HG03196 (cell line): ENCODE data around the gene SHC1.

Source experiments
- ATAC-seq: cut with Tn5 transposase; IDR thresholded peaks from one replicate; pipeline ENCODE4 v1.9.1; 2021; ENCODE audit not compliant: unreplicated experiment

SHC1 gene

GRCh38 chr1:154970631-154971340 lies at the start of gene SHC1:
SHC1 (minus strand) TSS chr1:154970747; CDS start chr1:154970526, 221 bp downstream.
- no peak for ATAC-seq

GRCh38 chr1:155019377-155020245 lies 49.1 kb upstream of the SHC1 start:
- no peak for ATAC-seq

- no peak for ATAC-seq
Observed at GRCh38 chr1:155018617-155019348, 48.2 kb upstream of the SHC1 start.

- no peak for ATAC-seq
Observed at GRCh38 chr1:155017946-155018316, 47.4 kb upstream of the SHC1 start.

- peak; percentile 63 for ATAC-seq
Observed at GRCh38 chr1:155017041-155017945, 46.7 kb upstream of the SHC1 start.

- no peak for ATAC-seq
Observed at GRCh38 chr1:155016231-155016831, 45.8 kb upstream of the SHC1 start.

- no peak for ATAC-seq
Observed at GRCh38 chr1:155015527-155016230, 45.1 kb upstream of the SHC1 start.

GRCh38 chr1:155014709-155015508 lies 44.4 kb upstream of the SHC1 start:
- ATAC-seq = no peak

GRCh38 chr1:155013632-155014031 lies 43.1 kb upstream of the SHC1 start:
- no peak for ATAC-seq

- ATAC-seq = no peak
Observed at GRCh38 chr1:155012776-155013602, 42.4 kb upstream of the SHC1 start.

- ATAC-seq = no peak
Observed at GRCh38 chr1:155012026-155012546, 41.5 kb upstream of the SHC1 start.

- no peak for ATAC-seq
Observed at GRCh38 chr1:155011437-155012025, 41.0 kb upstream of the SHC1 start.

- ATAC-seq = no peak
Observed at GRCh38 chr1:155011004-155011416, 40.5 kb upstream of the SHC1 start.

GRCh38 chr1:155010211-155010918 lies 39.8 kb upstream of the SHC1 start:
- ATAC-seq = no peak

- no peak for ATAC-seq
Observed at GRCh38 chr1:155009742-155010141, 39.2 kb upstream of the SHC1 start.

- ATAC-seq = no peak
Observed at GRCh38 chr1:155009221-155009711, 38.7 kb upstream of the SHC1 start.
